Measurements from ENCODE around the gene GPC1.
"Not testable (repeated sequence)": the region's sequence is repeated elsewhere in the genome, so short reads cannot be mapped to it uniquely, and the experiment has no call there.

GPC1 gene

DNA sequence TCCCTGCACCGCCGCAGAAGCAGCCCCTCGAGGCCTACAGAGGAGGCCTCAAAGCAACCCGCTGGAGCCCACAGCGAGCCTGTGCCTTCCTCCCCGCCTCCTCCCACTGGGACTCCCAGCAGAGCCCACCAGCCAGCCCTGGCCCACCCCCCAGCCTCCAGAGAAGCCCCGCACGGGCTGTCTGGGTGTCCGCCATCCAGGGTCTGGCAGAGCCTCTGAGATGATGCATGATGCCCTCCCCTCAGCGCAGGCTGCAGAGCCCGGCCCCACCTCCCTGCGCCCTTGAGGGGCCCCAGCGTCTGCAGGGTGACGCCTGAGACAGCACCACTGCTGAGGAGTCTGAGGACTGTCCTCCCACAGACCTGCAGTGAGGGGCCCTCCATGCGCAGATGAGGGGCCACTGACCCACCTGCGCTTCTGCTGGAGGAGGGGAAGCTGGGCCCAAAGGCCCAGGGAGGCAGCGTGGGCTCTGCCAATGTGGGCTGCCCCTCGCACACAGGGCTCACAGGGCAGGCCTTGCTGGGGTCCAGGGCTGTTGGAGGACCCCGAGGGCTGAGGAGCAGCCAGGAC is 31.2 kb downstream of the GPC1 start:
- DNase-seq (ENCODE audit: low read depth in 2 of 2) = no peak

DNA sequence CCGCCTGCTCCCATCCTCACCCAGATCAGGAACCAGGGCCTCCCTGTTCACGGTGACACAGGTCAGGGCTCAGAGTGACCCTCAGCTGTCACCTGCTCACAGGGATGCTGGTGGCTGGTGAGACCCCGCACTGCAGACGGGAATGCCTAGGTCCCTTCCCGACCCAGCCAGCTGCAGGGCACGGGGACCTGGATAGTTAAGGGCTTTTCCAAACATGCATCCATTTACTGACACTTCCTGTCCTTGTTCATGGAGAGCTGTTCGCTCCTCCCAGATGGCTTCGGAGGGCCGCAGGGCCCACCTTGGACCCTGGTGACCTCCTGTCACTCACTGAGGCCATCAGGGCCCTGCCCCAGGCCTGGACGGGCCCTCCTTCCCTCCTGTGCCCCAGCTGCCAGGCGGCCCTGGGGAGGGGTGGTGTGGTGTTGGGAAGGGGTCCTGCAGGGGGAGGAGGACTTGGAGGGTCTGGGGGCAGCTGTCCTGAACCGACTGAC is 31.7 kb downstream of the GPC1 start:
- DNase-seq (ENCODE audit: low read depth in 2 of 2) = no peak

DNA sequence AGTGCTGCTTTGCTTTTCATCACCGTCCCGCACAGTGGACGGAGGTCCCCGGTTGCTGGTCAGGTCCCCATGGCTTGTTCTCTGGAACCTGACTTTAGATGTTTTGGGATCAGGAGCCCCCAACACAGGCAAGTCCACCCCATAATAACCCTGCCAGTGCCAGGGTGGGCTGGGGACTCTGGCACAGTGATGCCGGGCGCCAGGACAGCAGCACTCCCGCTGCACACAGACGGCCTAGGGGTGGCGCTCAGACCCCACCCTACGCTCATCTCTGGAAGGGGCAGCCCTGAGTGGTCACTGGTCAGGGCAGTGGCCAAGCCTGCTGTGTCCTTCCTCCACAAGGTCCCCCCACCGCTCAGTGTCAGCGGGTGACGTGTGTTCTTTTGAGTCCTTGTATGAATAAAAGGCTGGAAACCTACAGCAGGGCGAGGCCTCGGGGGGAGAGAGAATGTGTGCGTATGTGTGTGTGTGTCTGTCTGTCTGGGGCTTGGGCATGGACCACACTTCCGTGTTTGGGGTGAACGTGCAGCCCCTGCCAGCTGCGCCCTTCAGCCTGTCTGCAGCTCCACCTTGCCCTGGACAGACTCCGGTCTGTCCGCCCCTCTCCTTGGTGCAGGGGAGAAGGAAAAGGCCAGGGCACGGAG is 32.3 kb downstream of the GPC1 start:
- no peak for DNase-seq (ENCODE audit: low read depth in 2 of 2)

DNA sequence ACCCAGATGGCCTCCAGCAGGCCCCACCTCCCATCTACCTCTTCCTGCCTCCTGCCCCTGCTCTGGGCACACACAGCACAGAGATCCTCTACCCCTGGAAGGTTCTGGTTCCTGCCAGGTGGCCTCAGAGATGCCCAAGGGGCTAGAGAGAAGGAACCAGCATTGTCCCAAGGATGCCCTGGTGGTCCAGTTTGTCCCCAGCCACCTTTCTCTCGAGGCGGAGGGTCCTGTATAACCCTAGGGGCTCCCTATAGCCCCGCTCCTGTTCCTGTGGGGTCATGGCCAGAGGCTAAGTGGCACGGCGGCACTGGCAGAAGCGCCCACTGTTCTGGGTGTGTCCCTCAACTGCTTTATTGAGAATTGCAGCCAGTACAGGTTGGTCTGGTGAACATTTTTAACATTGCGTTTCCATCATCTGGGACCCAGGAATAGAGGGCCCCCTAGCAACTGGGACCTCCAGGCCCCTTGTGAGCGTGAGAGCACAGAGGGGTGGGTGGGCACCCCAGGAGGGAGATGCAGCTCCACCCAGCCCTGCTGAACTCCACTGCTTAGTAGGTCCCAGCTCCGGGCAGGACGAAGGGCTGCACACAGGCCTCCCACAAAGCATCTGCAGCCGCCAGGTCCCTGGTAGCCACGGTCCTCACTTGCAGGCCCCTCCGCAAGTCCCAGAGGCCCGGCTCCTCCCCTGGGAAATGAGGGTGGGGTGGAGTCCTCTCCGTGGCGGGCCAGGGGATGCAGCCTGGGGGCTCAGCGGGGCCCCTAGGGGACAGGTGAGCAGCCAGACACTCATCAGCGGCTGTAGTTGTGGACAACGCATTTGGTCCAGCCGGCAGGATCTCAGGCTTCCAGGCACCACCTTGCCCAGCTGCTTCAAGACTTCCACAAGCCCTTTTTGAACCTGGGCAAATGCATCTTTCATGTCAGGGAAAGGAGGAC is 33.1 kb downstream of the GPC1 start:
- no peak for DNase-seq (ENCODE audit: low read depth in 2 of 2)

DNA sequence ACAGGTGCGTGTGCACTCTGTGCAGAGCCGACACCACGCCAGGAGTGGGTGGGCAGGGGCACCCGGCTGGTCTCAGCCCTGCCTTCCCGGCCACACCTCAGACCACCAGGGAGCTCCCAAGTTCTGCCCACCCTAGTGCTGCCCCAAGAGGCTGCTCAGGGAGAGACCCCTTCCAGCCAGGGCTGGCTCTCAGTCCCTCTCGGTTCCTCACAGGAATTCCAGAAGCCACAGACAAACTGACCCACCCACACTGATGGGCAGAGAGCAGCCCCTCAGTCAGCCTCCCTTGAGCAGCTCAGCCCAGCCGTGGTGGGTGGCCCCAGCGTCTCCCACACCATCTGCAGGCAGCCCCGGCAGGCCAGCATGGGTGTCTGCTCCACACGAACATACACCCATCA is 33.8 kb downstream of the GPC1 start:
- DNase-seq (ENCODE audit: low read depth in 2 of 2) = no peak

DNA sequence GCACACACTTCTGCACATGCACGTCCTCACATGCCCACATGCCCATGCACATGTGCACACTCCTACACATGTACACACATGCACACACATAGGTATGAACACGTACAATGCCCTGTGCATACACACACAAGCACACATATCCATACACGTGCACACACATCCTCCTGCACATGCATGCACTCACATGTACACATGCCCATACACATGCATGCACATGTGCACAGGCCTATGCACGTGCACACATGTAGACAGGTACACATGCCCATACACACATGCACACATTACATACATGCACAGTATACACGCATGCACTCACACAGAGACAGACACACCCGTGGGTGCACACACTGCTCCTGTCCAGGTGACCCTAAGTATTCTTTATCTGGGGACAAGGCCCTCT is 34.3 kb downstream of the GPC1 start:
- DNase-seq (ENCODE audit: low read depth in 2 of 2) = no peak

DNA sequence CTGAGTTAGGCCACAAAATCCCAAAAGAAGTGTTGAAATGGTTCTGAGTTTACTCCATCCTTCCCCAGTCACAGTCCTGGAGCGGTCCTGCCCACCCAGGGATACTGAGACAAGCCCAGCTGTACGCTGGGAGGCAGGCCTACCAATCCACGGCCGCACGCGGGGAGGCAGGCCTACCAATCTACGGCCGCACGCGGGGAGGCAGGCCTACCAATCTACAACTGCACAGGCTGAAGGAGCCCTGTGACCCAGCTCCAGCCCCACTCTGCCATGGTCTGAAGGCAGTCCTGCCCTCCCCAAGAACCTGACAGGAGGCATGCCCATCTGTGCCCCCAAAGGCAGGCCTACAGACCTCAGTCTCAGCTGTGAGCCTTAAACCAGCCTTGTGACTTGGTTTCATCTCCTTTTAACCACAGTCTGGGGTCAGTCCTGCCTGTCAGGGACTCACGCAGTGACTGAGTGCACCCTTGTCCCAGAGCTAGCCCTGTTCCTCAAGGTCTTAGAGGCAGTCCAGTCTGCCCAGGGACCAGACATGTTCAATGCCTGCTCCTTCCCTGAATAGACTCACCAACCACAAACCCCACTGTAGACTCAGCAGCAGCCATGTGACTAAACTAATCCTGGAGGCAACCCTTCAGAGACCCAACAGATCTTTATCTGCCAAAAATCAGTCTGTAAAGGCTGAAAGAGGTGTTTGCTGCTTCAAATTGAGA is 36.8 kb downstream of the GPC1 start:
- no peak for DNase-seq (ENCODE audit: low read depth in 2 of 2)

DNA sequence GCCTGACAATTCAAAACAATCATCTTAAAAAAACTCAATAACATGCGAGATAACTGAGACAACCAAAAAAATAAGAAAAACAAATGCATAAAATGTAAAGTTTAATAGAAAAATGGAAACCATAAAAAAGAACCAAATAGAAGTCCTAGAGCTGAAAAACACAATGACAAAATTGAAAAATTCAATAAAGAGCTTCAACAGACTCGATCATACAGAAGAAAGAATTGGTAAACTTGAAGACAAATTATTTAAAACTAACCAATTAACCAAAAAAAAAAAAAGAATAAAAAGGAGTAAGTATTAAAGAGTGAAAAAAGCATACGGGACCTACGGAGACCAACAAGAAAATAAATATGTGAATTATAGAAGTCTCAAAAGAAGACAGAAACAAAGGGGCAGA is 37.7 kb downstream of the GPC1 start:
- DNase-seq (ENCODE audit: low read depth in 2 of 2) = no peak

DNA sequence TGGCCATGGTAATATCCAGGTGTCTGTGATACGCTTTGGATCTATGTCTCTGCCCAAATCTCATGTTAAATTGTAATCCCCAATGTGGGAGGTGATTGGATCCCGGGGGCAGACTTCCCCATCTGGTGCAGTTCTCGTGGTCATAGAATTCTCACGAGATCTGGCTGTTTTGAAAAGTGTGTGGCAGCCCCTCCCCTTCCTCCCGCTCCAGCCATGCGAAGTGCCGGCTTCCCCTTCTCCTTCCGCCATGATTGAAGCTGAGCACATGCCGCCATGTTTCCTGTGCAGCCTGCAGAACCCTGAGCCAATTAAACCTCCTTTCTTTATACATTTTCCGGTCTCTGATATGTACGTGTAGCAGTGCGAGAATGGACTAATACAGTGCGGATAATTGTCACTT is 42.5 kb downstream of the GPC1 start:
- DNase-seq (ENCODE audit: low read depth in 2 of 2) = no peak

DNA sequence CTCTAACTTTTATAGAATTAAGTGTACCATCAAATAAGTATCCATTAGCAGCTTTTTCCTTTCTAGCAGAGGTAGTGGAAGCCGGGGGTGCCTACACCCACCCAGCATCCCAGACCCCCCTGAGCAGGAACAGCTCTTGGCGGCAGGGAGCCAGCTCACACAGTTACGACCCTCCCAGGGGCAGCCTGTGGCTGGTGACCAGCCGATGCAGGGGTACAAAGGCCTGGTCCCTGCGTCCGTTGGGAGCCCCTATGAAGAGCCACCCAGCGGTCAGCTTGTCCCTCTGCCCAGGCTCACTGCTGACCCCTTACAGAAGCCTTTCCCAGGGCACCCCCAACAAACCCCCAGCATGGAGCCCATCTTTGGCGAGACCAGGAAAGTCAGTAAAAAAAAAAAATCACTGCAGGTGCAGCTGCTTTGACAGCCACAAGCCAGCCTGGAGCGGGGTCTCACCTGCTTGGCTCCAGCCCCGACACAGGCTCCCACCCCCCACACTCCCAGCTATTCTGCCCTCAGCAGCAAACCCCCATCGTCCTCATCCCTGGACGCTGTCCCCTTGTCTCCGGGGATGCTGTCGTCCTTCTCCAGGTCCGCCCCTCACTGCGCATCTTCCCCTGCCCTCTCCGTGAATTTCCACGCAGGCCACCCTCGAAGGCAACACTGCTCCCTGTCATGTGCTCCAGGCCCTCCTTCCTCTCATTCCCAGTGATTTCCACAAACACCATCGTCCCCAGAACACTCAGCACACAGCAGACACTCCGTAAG is 43.1 kb downstream of the GPC1 start:
- no peak for DNase-seq (ENCODE audit: low read depth in 2 of 2)

DNA sequence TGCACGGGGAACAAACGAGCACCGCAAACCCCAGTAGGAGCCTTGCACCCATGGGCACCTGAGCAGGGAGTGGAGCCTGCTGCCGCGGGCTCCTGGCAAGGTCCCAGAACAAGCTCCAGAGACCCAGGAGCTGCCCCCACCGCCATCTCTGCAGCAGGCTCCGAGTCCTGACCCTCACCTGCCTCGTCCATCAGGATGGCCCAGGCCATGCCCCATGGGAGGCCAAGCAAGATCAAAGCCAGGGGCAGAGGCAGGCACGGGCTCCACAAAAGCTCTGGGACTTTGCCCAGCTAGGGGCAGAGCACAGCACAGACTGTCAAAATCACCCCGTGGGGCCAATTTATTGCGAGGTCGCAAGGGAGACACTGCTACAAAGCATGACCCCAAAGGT is 43.6 kb downstream of the GPC1 start:
- no peak for DNase-seq (ENCODE audit: low read depth in 2 of 2)

DNA sequence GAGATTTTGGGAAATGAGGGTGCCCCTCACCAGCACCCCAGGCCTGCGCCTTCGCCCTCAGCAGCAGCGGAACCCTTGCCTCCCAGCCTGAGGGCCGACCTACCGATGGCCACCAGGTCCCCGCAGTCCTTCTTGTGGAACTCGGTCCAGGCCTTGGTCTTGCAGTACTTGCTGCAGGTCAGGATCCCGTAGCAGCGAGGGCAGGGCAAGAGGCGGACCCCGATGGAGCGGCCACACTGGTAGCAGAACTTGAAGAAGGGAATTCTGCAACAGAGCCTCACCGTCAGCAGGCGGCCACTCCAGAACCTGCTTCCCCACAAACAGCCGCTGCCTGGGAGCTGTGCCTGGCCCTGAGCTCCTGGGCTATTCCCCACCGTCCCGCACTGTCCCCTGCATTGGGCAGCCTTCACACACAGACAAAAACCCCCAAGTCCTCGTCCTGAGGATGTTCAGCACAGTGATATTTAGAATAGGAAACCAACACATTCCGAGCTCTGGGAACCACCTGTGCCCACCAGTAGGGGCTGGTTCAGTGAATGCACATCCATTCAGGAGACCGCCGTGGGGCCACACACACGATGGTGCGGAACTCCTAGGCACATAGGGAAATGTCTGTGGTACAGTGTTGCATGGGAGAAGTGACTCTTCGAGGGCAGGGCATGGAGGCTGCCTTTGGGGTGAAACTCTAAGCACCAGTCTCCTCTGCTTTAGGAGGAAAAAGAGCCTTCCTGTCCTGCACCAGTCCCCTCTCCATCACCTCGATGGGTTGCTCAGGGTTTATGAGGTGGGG is 45.6 kb downstream of the GPC1 start:
- no peak for DNase-seq (ENCODE audit: low read depth in 2 of 2)

DNA sequence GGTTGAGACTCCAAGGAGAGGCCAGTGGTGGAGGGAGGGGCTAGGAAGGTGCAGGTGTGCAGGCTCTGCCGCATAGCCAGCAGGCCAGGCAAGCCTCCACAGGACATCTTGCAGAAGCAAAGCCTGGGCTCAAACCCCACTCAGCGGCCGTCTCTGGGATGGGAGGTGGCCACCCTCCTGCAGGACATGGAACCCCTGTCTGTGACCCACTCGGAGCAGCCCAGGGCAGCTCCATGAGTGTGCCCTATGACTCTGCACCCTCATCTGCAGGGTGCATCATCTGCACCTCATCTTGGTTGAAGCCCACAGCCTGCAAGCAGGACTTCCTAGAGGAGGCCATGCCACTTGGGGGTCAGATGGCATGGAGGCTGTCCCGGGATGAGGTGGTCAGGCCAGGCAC is 46.3 kb downstream of the GPC1 start:
- DNase-seq (ENCODE audit: low read depth in 2 of 2) = no peak

DNA sequence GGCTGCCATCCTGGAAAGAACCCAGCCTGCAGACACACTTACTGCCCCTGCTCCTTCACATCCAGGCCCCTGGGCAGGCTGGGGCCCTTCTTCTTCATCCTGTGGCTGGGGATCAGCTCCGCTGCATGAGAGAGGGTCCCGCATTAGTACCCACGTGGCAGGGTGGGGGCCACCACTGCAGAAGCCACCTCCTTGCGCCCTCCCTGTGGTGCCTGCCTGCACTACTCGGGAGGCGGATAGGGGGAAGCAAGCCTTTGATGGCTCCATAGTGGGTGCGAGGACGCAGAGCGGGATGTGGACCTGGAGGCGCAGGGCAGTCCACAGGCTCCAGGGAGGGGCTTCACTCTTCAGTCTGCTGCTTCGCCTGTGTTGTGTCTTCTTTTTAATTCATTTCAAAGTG is 46.7 kb downstream of the GPC1 start:
- DNase-seq (ENCODE audit: low read depth in 2 of 2) = no peak

DNA sequence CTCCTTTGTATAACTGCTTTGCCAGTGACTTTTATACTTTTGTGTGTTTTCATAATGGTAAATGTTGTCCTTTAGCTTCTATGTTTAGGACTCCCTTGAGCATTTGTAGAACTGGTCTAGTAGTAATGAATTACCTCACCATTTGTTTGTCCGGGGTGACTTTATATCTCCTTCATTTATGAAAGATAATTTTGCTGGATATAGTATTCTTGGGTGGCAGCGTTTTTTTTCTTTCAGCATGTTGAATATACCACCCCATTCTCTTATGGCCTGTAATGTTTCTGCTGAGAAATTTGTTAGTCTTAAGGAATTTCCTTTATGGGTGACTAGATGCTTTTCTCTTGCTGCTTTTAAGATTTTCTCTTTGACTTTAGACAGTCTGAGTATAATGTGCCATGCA is 56.0 kb downstream of the GPC1 start:
- no peak for DNase-seq (ENCODE audit: low read depth in 2 of 2)

DNA sequence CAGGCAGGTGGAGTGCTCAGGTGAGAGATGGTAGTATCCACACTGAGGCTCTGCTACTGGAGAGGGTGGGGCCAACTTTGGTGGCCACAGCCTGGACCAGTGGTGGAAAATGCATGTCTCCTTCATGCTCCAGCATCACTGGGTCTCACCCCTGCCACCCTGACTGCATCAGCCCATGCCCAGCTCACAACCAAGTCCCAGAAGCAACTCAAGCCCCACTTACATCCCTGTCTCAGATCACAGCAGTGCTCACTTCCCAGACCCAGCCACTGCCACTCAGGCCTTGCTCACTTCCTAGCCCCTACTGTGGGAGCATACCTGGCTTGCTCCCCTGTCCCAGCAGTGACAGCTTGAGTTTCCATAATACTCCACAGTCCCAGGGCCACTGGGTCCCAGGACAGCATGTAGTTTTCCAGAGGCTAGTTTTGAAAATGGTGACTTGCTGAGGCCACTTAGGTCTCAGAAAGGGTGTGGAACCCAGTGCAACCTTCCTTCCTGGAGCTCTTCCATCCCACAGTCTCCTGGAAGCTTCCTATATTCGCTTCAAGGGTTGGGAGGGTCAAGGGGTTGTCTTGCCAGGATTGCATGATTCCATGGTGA is 58.8 kb downstream of the GPC1 start:
- DNase-seq (ENCODE audit: low read depth in 2 of 2) = no peak

DNA sequence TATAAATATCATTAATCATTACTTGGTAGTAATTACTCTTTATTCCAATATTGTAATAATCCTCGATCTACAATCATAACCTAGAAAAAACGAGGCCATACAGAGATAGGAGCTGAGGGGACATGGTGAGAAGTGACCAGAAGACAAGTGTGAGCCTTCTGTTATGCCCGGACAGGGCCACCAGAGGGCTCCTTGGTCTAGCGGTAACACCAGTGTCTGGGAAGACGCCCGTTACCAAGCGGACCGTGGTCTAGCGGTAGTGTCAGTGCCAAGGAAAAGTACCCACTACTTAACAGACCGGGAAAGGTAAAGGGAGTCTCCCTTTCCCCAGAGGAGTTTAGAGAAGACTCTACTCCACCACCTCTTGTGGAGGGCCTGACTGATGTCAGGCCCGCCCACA is 59.5 kb downstream of the GPC1 start:
- not testable (repeated sequence) for DNase-seq (ENCODE audit: low read depth in 2 of 2)

DNA sequence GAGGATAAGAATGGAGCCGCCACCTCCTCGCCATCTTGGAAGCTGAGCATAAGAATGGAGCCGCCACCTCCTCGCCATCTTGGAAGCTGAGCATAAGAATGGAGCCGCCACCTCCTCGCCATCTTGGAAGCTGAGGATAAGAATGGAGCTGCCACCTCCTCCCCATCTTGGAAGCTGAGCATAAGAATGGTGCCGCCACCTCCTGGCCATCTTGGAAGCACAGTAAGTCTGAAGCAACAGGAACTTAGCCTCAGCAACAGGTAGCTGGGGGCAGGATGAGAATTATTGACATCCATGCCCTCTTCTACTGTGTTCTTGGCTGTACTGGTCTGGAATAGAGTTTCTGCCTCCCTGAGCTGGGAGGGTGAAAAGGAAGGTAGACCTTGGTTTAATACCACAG is 61.6 kb downstream of the GPC1 start:
- DNase-seq (ENCODE audit: low read depth in 2 of 2) = not testable (repeated sequence)

DNA sequence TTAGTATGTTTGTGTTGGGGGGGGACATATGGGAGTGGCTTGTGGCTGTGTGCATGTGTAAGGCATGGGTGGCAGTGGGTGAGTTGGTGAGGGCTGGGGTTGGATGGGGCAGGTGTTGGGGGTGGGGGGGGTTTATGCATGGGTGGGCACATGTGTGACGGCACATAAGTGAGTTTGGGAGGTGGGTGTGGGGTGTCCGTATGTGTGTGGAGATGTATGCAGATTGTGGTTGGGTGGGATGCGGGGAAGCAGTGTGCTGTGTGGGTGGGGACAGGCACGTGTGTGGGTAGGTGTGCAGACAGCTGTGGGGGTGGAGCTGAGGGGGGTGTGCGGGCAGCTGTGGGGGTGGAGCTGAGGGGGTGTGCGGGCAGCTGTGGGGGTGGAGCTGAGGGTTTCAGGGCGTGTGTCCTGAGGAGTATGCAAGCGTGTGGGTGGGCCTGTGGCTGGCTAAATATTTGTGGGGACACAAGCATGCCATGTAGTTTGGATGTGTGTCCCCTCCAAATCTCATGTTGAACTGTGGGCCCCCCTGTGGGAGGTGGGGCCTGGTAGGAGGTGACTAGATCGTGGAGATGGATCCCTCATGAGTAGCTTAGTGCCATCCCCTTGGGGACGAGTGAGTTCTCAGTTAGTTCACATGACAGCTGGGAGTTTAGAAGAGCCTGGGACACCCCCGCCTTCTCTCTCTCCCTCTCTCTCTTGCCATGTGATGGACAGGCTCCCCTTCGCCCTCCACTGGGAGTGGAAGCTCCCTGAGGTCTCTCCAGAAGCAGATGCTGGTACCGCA is 62.9 kb downstream of the GPC1 start:
- no peak for DNase-seq (ENCODE audit: low read depth in 2 of 2)

DNA sequence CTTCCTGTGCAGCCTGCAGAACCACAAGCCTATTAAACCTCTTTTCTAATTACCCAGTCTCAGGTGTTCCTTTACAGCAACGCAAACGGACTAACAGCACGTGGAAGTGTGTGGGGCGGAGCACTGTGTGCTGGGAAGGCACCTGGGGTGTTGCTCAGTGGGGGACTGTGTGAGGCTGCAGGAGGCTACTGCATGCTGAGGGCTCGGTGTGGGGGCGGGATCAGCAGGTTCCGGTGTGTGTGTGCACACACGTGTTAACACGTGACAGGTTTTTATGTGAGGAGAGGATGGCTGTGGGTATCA is 63.4 kb downstream of the GPC1 start:
- no peak for DNase-seq (ENCODE audit: low read depth in 2 of 2)
